ENCODE results near the gene RRAGC. TPM values are rescaled to one million over a fixed set of nuclear protein-coding genes. Genes with fewer than 3 reads are reported as not detected.
A peak's percentile ranks its signal among the peaks of the same experiment; 100 is the strongest.

Gene RRAGC
- total RNA-seq, 2 donors from 2014 or later: 9.2 to 22.6 TPM

GRCh38 chr1:38873027-38873969, 13.7 kb upstream of the RRAGC start, which contains the start of gene MYCBP:
Gene MYCBP (minus strand): TSS chr1:38873348. CDS start chr1:38873305, 43 bp downstream.
- H3K4me1 ChIP-seq (replicated peaks): no peaks in the 10 kb centered on the region
- H3K27ac ChIP-seq: peak within 1 kb of the TSS; percentile 42 to 59
- no peaks in the 10 kb centered on the region for H3K27me3 ChIP-seq (replicated peaks; ENCODE audit: insufficient read depth)
- DNase-seq (ENCODE audit: low spot score): peak; percentile 94
- H3K4me3 ChIP-seq: peak within 1 kb of the TSS; percentile 59 to 64
- TF ChIP-seq POLR2AphosphoS5 (IDR thresholded peaks at IDR 0.05) (peak; percentile 98), POLR2A (IDR thresholded peaks at IDR 0.05) (peak; percentile 56), CTCF (IDR thresholded peaks at IDR 0.05) (peak in 2 of 4 experiments; percentile 56)
- intact Hi-C loops (cut with DNase I): no loop called here
- H3K36me3 ChIP-seq: no peaks in the 10 kb centered on the region
- H3K9me3 ChIP-seq: no peaks in the 10 kb centered on the region
- WGBS: under 1% methylated on average over 66 of the region's 69 CpGs

GRCh38 chr1:38872401-38873026, 12.9 kb upstream of the RRAGC start:
- WGBS: 4% methylated on average over 18 of the region's 25 CpGs
- TF ChIP-seq POLR2AphosphoS5 (IDR thresholded peaks at IDR 0.05): no peak
- TF ChIP-seq POLR2A (IDR thresholded peaks at IDR 0.05): no peak
- no peaks in the 10 kb centered on the region for H3K27me3 ChIP-seq (replicated peaks; ENCODE audit: insufficient read depth)
- DNase-seq (ENCODE audit: low spot score): no peak
- H3K27ac ChIP-seq: peak overlapping the region; percentile 42 to 59
- no peaks in the 10 kb centered on the region for H3K9me3 ChIP-seq
- intact Hi-C loops (cut with DNase I): no loop called here
- no peaks in the 10 kb centered on the region for H3K4me1 ChIP-seq (replicated peaks)
- H3K36me3 ChIP-seq: no peaks in the 10 kb centered on the region
- H3K4me3 ChIP-seq: peak overlapping the region; percentile 59 to 64

- TF ChIP-seq POLR2AphosphoS5 (IDR thresholded peaks at IDR 0.05): no peak
- TF ChIP-seq CTCF (IDR thresholded peaks at IDR 0.05): no peak
- TF ChIP-seq POLR2A (IDR thresholded peaks at IDR 0.05): no peak
- 94% methylated on average over 8 of the region's 8 CpGs for WGBS
Observed at GRCh38 chr1:38870996-38871395, 11.4 kb upstream of the RRAGC start.

GRCh38 chr1:38867208-38867607, 7.6 kb upstream of the RRAGC start:
- Histone ChIP-seq H3K9me3 (no peaks in the 10 kb centered on the region), H3K4me1 (replicated peaks) (no peaks in the 10 kb centered on the region), H3K36me3 (no peaks in the 10 kb centered on the region), H3K4me3 (no peak overlapping the region), H3K27me3 (replicated peaks; ENCODE audit: insufficient read depth) (no peaks in the 10 kb centered on the region), H3K27ac (no peak overlapping the region)
- intact Hi-C loops (cut with DNase I): loop anchor here (10.0 kb wide), 1 partner anchor 668 kb away; no protein-coding TSS in a partner anchor
- 92% methylated on average over 8 of the region's 8 CpGs for WGBS
- DNase-seq (ENCODE audit: low spot score): no peak
- TF ChIP-seq POLR2A (IDR thresholded peaks at IDR 0.05): no peak
- no peak for TF ChIP-seq CTCF (IDR thresholded peaks at IDR 0.05)
- no peak for TF ChIP-seq POLR2AphosphoS5 (IDR thresholded peaks at IDR 0.05)

More at GRCh38 chr1:38870996-38871395, 11.4 kb upstream of the RRAGC start:
- H3K36me3 ChIP-seq: no peaks in the 10 kb centered on the region
- DNase-seq (ENCODE audit: low spot score): no peak
- intact Hi-C loops (cut with DNase I): no loop called here
- no peaks in the 10 kb centered on the region for H3K9me3 ChIP-seq
- no peaks in the 10 kb centered on the region for H3K27me3 ChIP-seq (replicated peaks; ENCODE audit: insufficient read depth)
- H3K4me3 ChIP-seq: no peak overlapping the region
- no peak overlapping the region for H3K27ac ChIP-seq
- no peaks in the 10 kb centered on the region for H3K4me1 ChIP-seq (replicated peaks)

- intact Hi-C loops (cut with DNase I): loop anchor here (10.0 kb wide), 1 partner anchor 670 kb away; no protein-coding TSS in a partner anchor
- H3K27me3 ChIP-seq (replicated peaks; ENCODE audit: insufficient read depth): no peaks in the 10 kb centered on the region
- DNase-seq (ENCODE audit: low spot score): no peak
- H3K36me3 ChIP-seq: no peaks in the 10 kb centered on the region
- no peak overlapping the region for H3K27ac ChIP-seq
- no peaks in the 10 kb centered on the region for H3K9me3 ChIP-seq
- H3K4me3 ChIP-seq: no peak overlapping the region
- TF ChIP-seq CTCF (IDR thresholded peaks at IDR 0.05) (peak in 1 of 4 experiments; percentile 9), POLR2AphosphoS5 (IDR thresholded peaks at IDR 0.05) (no peak), POLR2A (IDR thresholded peaks at IDR 0.05) (no peak)
- WGBS: 63% methylated on average over 4 of the region's 4 CpGs
- H3K4me1 ChIP-seq (replicated peaks): no peaks in the 10 kb centered on the region
Observed at GRCh38 chr1:38865112-38865715, 5.6 kb upstream of the RRAGC start.

Measured in prostate gland (tissue), 2 donors.